Panc1 (cell line): ENCODE measurements around the gene COL6A5. TPM values are rescaled to one million over a fixed set of nuclear protein-coding genes. Genes with fewer than 3 reads are reported as not detected.

Experiments
- ATAC-seq: fragments of 200-7000 bp; cut with Tn5 transposase; 2 replicates; pipeline ENCODE4 v1.9.1; 2020; ENCODE audit warnings: mild to moderate bottlenecking, moderate library complexity
- BruUV-seq: library from RNA; stranded (reverse); fragments of 400-500 nt; replicated peaks from 2 replicates; lab custom pipeline; 2021; lab: Mats Ljungman, UMichigan
- CTCF ChIA-PET: fragments of 300-600 bp; sonication (Branson Sonifier 250); formaldehyde crosslinking; loops from one replicate; lab custom pipeline; 2022; ENCODE audit warnings: antibody characterized with exemption; lab: Charles Lee
- POLR2A ChIA-PET: fragments of 300-600 bp; sonication (Branson Sonifier 250); formaldehyde crosslinking; loops from one replicate; lab custom pipeline; 2022; ENCODE audit warnings: antibody characterized with exemption; lab: Charles Lee
- DNase-seq: peaks from one replicate; pipeline ENCODE4 v3.0.0-alpha.2; 2010; ENCODE audit warnings: low read depth, low spot score
- H3K27ac ChIP-seq: 2 replicates; pipeline ENCODE4 v1.5.1; 2011; ENCODE audit warnings: mild to moderate bottlenecking, low read length, inconsistent platforms
- H3K27me3 ChIP-seq: fragments of 200-500 bp; sonication (Bioruptor generic); 2 replicates; pipeline ENCODE4 v1.6.0; 2014; ENCODE audit warnings: low read length, inconsistent platforms; ENCODE audit not compliant: control insufficient read depth, insufficient read depth
- H3K36me3 ChIP-seq: fragments of 200-500 bp; sonication (Bioruptor generic); 2 replicates; pipeline ENCODE4 v1.5.1; 2014; ENCODE audit warnings: inconsistent platforms, mild to moderate bottlenecking, low read length, moderate library complexity; ENCODE audit not compliant: control insufficient read depth, insufficient read depth
- H3K4me1 ChIP-seq: 2 replicates; pipeline ENCODE4 v1.5.1; 2011; ENCODE audit warnings: inconsistent platforms, mild to moderate bottlenecking, low read length, moderate library complexity; ENCODE audit not compliant: control insufficient read depth, insufficient read depth
- H3K4me3 ChIP-seq, 2 experiments: 2 replicates each; pipeline ENCODE4 v1.5.1; 2011 to 2012; ENCODE audit warnings: low read depth in 2 of 2, low read length in 2 of 2, mild to moderate bottlenecking in 2 of 2, inconsistent platforms in 1 of 2, moderate library complexity in 1 of 2
- H3K9me3 ChIP-seq: fragments of 200-500 bp; sonication (Bioruptor generic); 2 replicates; pipeline ENCODE4 v1.5.1; 2014; ENCODE audit warnings: low read depth, mild to moderate bottlenecking, inconsistent platforms, low read length, moderate library complexity; ENCODE audit not compliant: control insufficient read depth, insufficient read depth
- CTCF ChIP-seq: fragments of 450-650 bp; IDR thresholded peaks from 2 replicates; pipeline ENCODE4 v1.5.1; 2017; ENCODE audit warnings: mild to moderate bottlenecking
- POLR2AphosphoS5 ChIP-seq: IDR thresholded peaks from 2 replicates; pipeline ENCODE4 v1.6.1; 2012; ENCODE audit warnings: mild to moderate bottlenecking, low read depth, low read length, moderate library complexity
- REST ChIP-seq, 2 experiments: IDR thresholded peaks; 2 replicates each; pipeline ENCODE4 v1.6.1; 2011 to 2012; ENCODE audit warnings: low read depth in 2 of 2, control low read depth in 1 of 2, low read length in 1 of 2, mild to moderate bottlenecking in 1 of 2, moderate library complexity in 1 of 2; ENCODE audit not compliant: insufficient read depth in 1 of 2
- SIN3A ChIP-seq: IDR thresholded peaks from 2 replicates; pipeline ENCODE4 v1.6.1; 2012; ENCODE audit warnings: low read depth, mild to moderate bottlenecking, low read length, moderate library complexity, borderline replicate concordance; ENCODE audit not compliant: insufficient read depth
- TCF7L2 ChIP-seq: IDR thresholded peaks from 2 replicates; pipeline ENCODE4 v1.6.1; 2011; ENCODE audit warnings: mild to moderate bottlenecking, low read depth, low read length, inconsistent platforms
- in situ Hi-C: cut with HindIII; loops from 2 replicates; pipeline ENCODE4 v1.10.0; 2016; ENCODE audit warnings: low sequenced_read_pairs, low pct_unique_long_range_greater_than_20kb
- intact Hi-C: fragments of 100-400 bp; cut with micrococcal nuclease; formaldehyde crosslinking; loops from one replicate; pipeline ENCODE4 v1.10.0; 2022; ENCODE audit not compliant: unreplicated experiment
- total RNA-seq: library from RNA; stranded (reverse); gene quantifications from one replicate; pipeline ENCODE4 v1.2.1, GENCODE V29; 2021; ENCODE audit not compliant: unreplicated experiment

The COL6A5 gene
- total RNA-seq, 1 experiment from 2014 or later, result not detected

DNA sequence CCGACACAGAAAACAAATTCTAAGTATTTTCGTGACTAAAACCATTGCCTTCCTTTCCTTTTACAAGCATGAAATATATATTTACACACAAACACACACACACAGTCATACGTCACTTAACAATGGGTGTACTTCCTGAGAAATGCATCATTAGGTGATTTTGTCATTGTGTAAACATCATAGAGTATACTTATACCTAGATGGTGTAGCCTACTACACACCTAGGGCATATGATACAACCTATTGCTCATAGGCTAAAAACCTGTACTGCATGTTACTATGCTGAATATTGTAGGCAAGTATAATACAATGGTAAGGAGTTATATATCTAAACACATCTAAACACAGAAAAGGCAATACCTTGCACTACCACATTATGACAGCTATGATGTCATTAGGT lies 28.6 kb downstream of the COL6A5 start:
- no peak for DNase-seq

GRCh38 chr3:130374908-130375307 lies 29.4 kb downstream of the COL6A5 start:
- Histone ChIP-seq H3K27me3 (0 out of 2 replicates have a peak, but pooled peaks cover 2% of the 10 kb centered on the region), H3K4me3 (no peak overlapping the region), H3K4me1 (no peaks in the 10 kb centered on the region), H3K36me3 (no peaks in the 10 kb centered on the region), H3K27ac (no peak overlapping the region), H3K9me3 (no peaks in the 10 kb centered on the region)
- intact Hi-C loops, result no loop called here
- in situ Hi-C loops, result no loop called here
- DNase-seq (no peak), ATAC-seq (no peak)
- CTCF ChIA-PET, result no interaction called here
- TF ChIP-seq POLR2AphosphoS5 (no peak), REST (IDR thresholded peaks at IDR 0.05; ENCODE audit: insufficient read depth in 1 of 2, low read depth in 2 of 2, low read length in 1 of 2) (no peak), TCF7L2 (no peak), SIN3A (no peak), CTCF (no peak)
- POLR2A ChIA-PET, result no interaction called here
- BruUV-seq, result no TSS peak

More for the DNA sequence above, 28.6 kb downstream of the COL6A5 start:
- Histone ChIP-seq H3K36me3 (no peaks in the 10 kb centered on the region), H3K9me3 (no peaks in the 10 kb centered on the region), H3K4me3 (no peak overlapping the region), H3K27ac (no peak overlapping the region), H3K4me1 (no peaks in the 10 kb centered on the region), H3K27me3 (0 out of 2 replicates have a peak, but pooled peaks cover 2% of the 10 kb centered on the region)
- no TSS peak for BruUV-seq
- no peak; the same call in 1 of the 2 replicates for ATAC-seq
- intact Hi-C loops, result no loop called here
- TF ChIP-seq SIN3A (no peak), CTCF (no peak), POLR2AphosphoS5 (no peak), REST (IDR thresholded peaks at IDR 0.05; ENCODE audit: insufficient read depth in 1 of 2, low read depth in 2 of 2, low read length in 1 of 2) (no peak), TCF7L2 (no peak)
- CTCF ChIA-PET, result no interaction called here
- in situ Hi-C loops, result no loop called here
- POLR2A ChIA-PET, result no interaction called here
